Stomach smooth muscle (tissue), 2 donors: ENCODE measurements around the gene LRRC3C.
A peak's percentile ranks its signal among the peaks of the same experiment; 100 is the strongest.

Source experiments
- H3K27ac ChIP-seq: one replicate; pipeline ENCODE4 v1.7.0; 2013; ENCODE audit warnings: mild to moderate bottlenecking, low read length, inconsistent platforms
- H3K27me3 ChIP-seq, 2 donors: one replicate each; pipeline ENCODE4 v1.7.0; 2013; ENCODE audit warnings: low read length in 2 of 2; ENCODE audit not compliant: insufficient read depth in 2 of 2, control insufficient read depth in 1 of 2
- H3K36me3 ChIP-seq, 2 donors: one replicate each; pipeline ENCODE4 v1.7.0; 2013; ENCODE audit warnings: low read length in 2 of 2; ENCODE audit not compliant: control insufficient read depth in 2 of 2, insufficient read depth in 2 of 2
- H3K4me1 ChIP-seq: one replicate; pipeline ENCODE4 v1.7.0; 2013; ENCODE audit warnings: low read length; ENCODE audit not compliant: control insufficient read depth, insufficient read depth
- H3K4me3 ChIP-seq, 2 donors: one replicate each; pipeline ENCODE4 v1.7.0; 2013; ENCODE audit warnings: low read length in 2 of 2
- H3K9ac ChIP-seq, 2 donors: one replicate each; pipeline ENCODE4 v1.7.0; 2013; ENCODE audit warnings: low read length in 2 of 2, mild to moderate bottlenecking in 1 of 2
- H3K9me3 ChIP-seq, 2 donors: one replicate each; pipeline ENCODE4 v1.7.0; 2013; ENCODE audit warnings: low read length in 2 of 2; ENCODE audit not compliant: control insufficient read depth in 2 of 2
- donor health status: healthy.
- donor health status: Pancreatic carcinoma.

The LRRC3C gene

DNA sequence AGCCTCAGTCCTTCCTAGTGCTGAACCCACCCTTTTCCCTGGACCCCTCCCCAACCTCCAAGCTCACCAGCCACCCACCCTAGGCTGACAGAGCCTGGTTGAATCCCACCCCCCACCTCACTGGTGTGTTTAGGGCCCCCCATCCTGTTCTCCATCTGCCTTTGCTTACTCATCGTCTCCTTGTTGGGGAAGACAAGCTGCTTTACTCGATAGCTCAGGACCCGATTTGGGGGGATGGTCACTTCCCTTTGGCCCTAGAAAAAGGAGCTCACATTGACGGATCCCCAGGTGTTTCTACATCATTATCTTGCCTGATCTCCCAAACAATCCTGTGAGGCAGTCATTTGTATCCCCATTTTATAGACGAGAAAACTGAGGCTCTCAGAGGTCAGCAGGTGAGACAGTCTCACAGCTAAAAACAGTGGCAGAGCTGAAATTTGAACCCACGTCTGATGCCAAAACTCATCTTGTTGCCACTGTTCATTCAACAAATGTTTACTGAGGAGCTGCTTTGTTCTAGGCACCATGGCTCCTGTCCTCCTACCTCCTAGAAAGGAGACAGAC is 18.7 kb upstream of the LRRC3C start:
- no peak overlapping the region for H3K4me3 ChIP-seq
- H3K4me1 ChIP-seq: no peaks in the 10 kb centered on the region
- no peak overlapping the region for H3K27ac ChIP-seq
- no peaks in the 10 kb centered on the region for H3K9me3 ChIP-seq
- H3K27me3 ChIP-seq: no peaks in the 10 kb centered on the region
- H3K9ac ChIP-seq: no peak overlapping the region
- H3K36me3 ChIP-seq: peaks cover 6 to 8% of the 10 kb centered on the region in 2 donors

GRCh38 chr17:39913989-39914388 is 13.5 kb upstream of the LRRC3C start:
- H3K9ac ChIP-seq: no peak overlapping the region
- H3K27me3 ChIP-seq: no peaks in the 10 kb centered on the region
- no peaks in the 10 kb centered on the region for H3K9me3 ChIP-seq
- H3K4me3 ChIP-seq: no peak overlapping the region
- H3K36me3 ChIP-seq: peaks cover 2 to 7% of the 10 kb centered on the region in 2 donors
- no peaks in the 10 kb centered on the region for H3K4me1 ChIP-seq
- no peak overlapping the region for H3K27ac ChIP-seq

- Histone ChIP-seq H3K4me1 (no peaks in the 10 kb centered on the region), H3K27me3 (no peaks in the 10 kb centered on the region), H3K9me3 (no peaks in the 10 kb centered on the region), H3K36me3 (peaks cover 0 to 10% of the 10 kb centered on the region in 2 donors), H3K9ac (no peak overlapping the region), H3K4me3 (no peak overlapping the region), H3K27ac (no peak overlapping the region)
These were observed 12.0 kb upstream of the LRRC3C start for GRCh38 chr17:39915559-39915958.

DNA sequence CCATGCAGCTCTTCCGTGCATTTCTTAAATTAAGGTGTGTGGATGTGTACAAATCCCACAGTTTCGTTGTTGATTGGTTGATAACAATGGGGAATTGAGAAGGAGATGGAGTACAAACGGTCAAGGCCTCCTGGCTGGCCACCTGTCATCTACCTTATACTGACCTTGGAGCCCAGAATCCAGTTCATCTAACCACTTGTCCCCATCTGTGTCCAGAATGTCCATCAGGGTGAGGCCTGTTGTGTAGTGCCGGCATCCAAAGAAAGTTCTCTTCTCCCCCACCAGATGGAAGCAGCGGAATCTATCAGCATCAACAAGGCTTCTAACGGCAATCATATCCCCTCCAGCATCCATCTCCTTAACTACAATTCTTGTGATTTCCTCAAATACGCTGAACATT is 10.6 kb upstream of the LRRC3C start:
- Histone ChIP-seq H3K36me3 (peaks cover 2 to 18% of the 10 kb centered on the region in 2 donors), H3K4me3 (no peak overlapping the region), H3K27me3 (no peaks in the 10 kb centered on the region), H3K4me1 (no peaks in the 10 kb centered on the region), H3K9me3 (no peaks in the 10 kb centered on the region), H3K9ac (no peak overlapping the region), H3K27ac (no peak overlapping the region)

- H3K36me3 ChIP-seq: peaks cover 19 to 35% of the 10 kb centered on the region in 2 donors
- peaks cover 1% of the 10 kb centered on the region for H3K4me1 ChIP-seq
- no peak overlapping the region for H3K9ac ChIP-seq
- no peak overlapping the region for H3K27ac ChIP-seq
- H3K4me3 ChIP-seq: no peak overlapping the region
- H3K9me3 ChIP-seq: no peaks in the 10 kb centered on the region
- H3K27me3 ChIP-seq: no peaks in the 10 kb centered on the region
These were observed 8.3 kb upstream of the LRRC3C start for GRCh38 chr17:39919087-39919683.

- Histone ChIP-seq H3K4me3 (no peak overlapping the region), H3K9ac (no peak overlapping the region), H3K27ac (no peak overlapping the region), H3K27me3 (no peaks in the 10 kb centered on the region), H3K4me1 (peaks cover 11% of the 10 kb centered on the region), H3K9me3 (no peaks in the 10 kb centered on the region), H3K36me3 (peaks cover 19 to 35% of the 10 kb centered on the region in 2 donors)
These were observed 7.0 kb upstream of the LRRC3C start for GRCh38 chr17:39920218-39921210.

- H3K27ac ChIP-seq: no peak overlapping the region
- H3K4me1 ChIP-seq: peaks cover 19% of the 10 kb centered on the region
- H3K36me3 ChIP-seq: peaks cover 19 to 35% of the 10 kb centered on the region in 2 donors
- H3K4me3 ChIP-seq: no peak overlapping the region
- H3K9ac ChIP-seq: no peak overlapping the region
- no peaks in the 10 kb centered on the region for H3K27me3 ChIP-seq
- H3K9me3 ChIP-seq: no peaks in the 10 kb centered on the region
These were observed 6.2 kb upstream of the LRRC3C start for GRCh38 chr17:39921323-39921722.

DNA sequence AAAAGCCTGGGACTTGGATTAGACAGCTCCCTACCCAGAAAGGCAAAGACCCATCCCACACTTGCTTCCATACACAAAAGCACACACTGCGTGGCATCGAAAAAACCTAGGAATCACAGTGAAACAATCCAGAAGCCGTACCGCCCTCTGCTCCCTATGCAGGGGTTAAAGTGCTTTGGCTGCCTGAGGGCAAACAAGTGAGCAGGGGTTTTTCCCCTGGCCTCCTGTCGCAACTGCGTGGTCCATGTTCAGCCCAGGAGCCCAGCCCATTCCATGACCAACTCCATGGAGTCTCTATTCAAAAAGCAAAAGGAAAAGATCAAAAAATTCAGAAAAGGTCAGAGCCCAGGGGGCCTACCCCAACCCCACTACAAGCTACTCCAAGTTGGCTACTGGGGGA is 5.5 kb upstream of the LRRC3C start:
- Histone ChIP-seq H3K27me3 (no peaks in the 10 kb centered on the region), H3K36me3 (peaks cover 19 to 33% of the 10 kb centered on the region in 2 donors), H3K4me3 (no peak overlapping the region), H3K9ac (no peak overlapping the region), H3K27ac (no peak overlapping the region), H3K9me3 (no peaks in the 10 kb centered on the region), H3K4me1 (peaks cover 26% of the 10 kb centered on the region)

DNA sequence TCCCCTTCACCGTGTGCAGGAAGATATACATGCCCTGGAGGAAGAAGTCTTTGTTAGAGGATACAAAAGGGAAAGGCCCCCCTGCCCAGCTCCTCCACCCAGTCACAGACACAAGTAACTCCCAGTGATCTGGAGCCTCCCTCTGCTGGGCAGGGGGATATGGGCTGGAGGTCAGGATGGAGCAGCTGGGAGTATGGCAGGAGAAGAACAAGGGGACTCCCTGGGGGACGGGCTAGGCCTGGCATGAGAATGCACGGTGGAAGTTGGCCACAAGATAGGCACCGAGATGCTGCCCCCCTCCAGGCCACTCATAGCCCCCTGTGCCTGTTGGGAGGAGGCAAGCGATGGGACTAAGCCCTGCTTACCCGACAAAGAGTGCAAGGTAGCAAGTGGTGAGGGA is 4.3 kb upstream of the LRRC3C start:
- H3K9me3 ChIP-seq: no peaks in the 10 kb centered on the region
- no peak overlapping the region for H3K9ac ChIP-seq
- H3K36me3 ChIP-seq: peaks cover 19 to 33% of the 10 kb centered on the region in 2 donors
- no peak overlapping the region for H3K4me3 ChIP-seq
- H3K4me1 ChIP-seq: peaks cover 30% of the 10 kb centered on the region
- no peaks in the 10 kb centered on the region for H3K27me3 ChIP-seq
- H3K27ac ChIP-seq: no peak overlapping the region

GRCh38 chr17:39923836-39924690 is 3.5 kb upstream of the LRRC3C start:
- Histone ChIP-seq H3K9me3 (no peaks in the 10 kb centered on the region), H3K27me3 (no peaks in the 10 kb centered on the region), H3K4me3 (no peak overlapping the region), H3K9ac (peak overlapping the region; percentile 19 to 21), H3K27ac (no peak overlapping the region), H3K36me3 (peaks cover 19 to 32% of the 10 kb centered on the region in 2 donors), H3K4me1 (peaks cover 38% of the 10 kb centered on the region)
